Vagina (tissue), 2 donors: ENCODE measurements around the gene LZTS2. TPM values are rescaled to one million over a fixed set of nuclear protein-coding genes. Genes with fewer than 3 reads are reported as not detected.

Source experiments
- DNase-seq, 2 donors: peaks; one replicate each; pipeline ENCODE4 v3.0.0-alpha.2; 2017; ENCODE audit errors: extremely low spot score in 2 of 2
- H3K27ac ChIP-seq: fragments of 200-600 bp; sonication (generic); one replicate; pipeline ENCODE4 v1.5.1; 2019
- H3K27me3 ChIP-seq: fragments of 200-600 bp; sonication (generic); one replicate; pipeline ENCODE4 v1.5.1; 2019
- H3K36me3 ChIP-seq, 2 donors: fragments of 200-600 bp; sonication (generic); one replicate each; pipeline ENCODE4 v1.5.1; 2017 to 2019
- H3K4me1 ChIP-seq: fragments of 200-600 bp; sonication (generic); one replicate; pipeline ENCODE4 v1.5.1; 2019
- H3K4me3 ChIP-seq, 2 donors: fragments of 200-600 bp; sonication (generic); 1 replicate in 1 of 2; 2 replicates in 1 of 2; pipeline ENCODE4 v1.5.1; 2016 to 2019
- H3K9me3 ChIP-seq: fragments of 200-600 bp; sonication (generic); one replicate; pipeline ENCODE4 v1.5.1; 2019
- POLR2A ChIP-seq, 2 donors: fragments of 450-650 bp; IDR thresholded peaks; one replicate each; pipeline ENCODE4 v1.6.1; 2017; ENCODE audit warnings: antibody characterized with exemption in 2 of 2, mild to moderate bottlenecking in 2 of 2, moderate library complexity in 2 of 2
- POLR2AphosphoS5 ChIP-seq, 2 donors: sonication (generic); formaldehyde crosslinking; IDR thresholded peaks; one replicate each; pipeline ENCODE4 v1.9.0; 2017; ENCODE audit warnings: antibody characterized with exemption in 2 of 2, mild to moderate bottlenecking in 2 of 2, low read depth in 1 of 2; ENCODE audit not compliant: insufficient read depth in 1 of 2
- intact Hi-C: fragments of 100-400 bp; cut with DNase I; formaldehyde crosslinking; loops from one replicate; pipeline ENCODE4 v1.15.1; 2023
- microRNA counts, 2 donors: library from miRNA; unstranded; fragments of <30 nt; microRNA quantifications; one replicate each; lab custom pipeline; 2016 to 2017
- microRNA-seq: library from miRNA; unstranded; fragments of <30 nt; microRNA quantifications from one replicate; pipeline ENCODE4, GENCODE V29; 2017; ENCODE audit warnings: borderline number of aligned reads, borderline replicate concordance
- small RNA-seq: library from RNA; depleted of rRNA; stranded (forward); fragments of <200 nt; gene quantifications from one replicate; pipeline ENCODE3, GENCODE V24; 2016
- total RNA-seq: library from RNA; depleted of rRNA; stranded (reverse); fragments of >200 nt; gene quantifications from one replicate; pipeline ENCODE4 v1.2.3, GENCODE V29; 2016
- TF ChIP-seq, protein P1 (sequence below), 3 experiments: fragments of 450-650 bp in 2 of 3; fragments of 200-600 bp in 1 of 3; sonication (generic) in 1 of 3; IDR thresholded peaks; one replicate each; pipeline ENCODE4 v1.5.1; 2017 to 2019; ENCODE audit warnings: antibody characterized with exemption in 3 of 3, mild to moderate bottlenecking in 2 of 3, moderate library complexity in 2 of 3

LZTS2 gene
- total RNA-seq, 1 donor from 2014 or later: 99.4 TPM

GRCh38 chr10:101055411-101055810 is 55.8 kb downstream of the LZTS2 start:
- Histone ChIP-seq H3K36me3 (no peaks in the 10 kb centered on the region), H3K4me3 (no peak overlapping the region), H3K27ac (no peak overlapping the region), H3K9me3 (no peaks in the 10 kb centered on the region), H3K4me1 (peaks cover 9% of the 10 kb centered on the region), H3K27me3 (no peaks in the 10 kb centered on the region)
- intact Hi-C loops: no loop called here
- no peak for DNase-seq
- TF ChIP-seq POLR2AphosphoS5 (IDR thresholded peaks at IDR 0.05; ENCODE audit: insufficient read depth in 1 of 2, low read depth in 1 of 2) (no peak), POLR2A (IDR thresholded peaks at IDR 0.05) (no peak)
- TF ChIP-seq, protein P1, sequence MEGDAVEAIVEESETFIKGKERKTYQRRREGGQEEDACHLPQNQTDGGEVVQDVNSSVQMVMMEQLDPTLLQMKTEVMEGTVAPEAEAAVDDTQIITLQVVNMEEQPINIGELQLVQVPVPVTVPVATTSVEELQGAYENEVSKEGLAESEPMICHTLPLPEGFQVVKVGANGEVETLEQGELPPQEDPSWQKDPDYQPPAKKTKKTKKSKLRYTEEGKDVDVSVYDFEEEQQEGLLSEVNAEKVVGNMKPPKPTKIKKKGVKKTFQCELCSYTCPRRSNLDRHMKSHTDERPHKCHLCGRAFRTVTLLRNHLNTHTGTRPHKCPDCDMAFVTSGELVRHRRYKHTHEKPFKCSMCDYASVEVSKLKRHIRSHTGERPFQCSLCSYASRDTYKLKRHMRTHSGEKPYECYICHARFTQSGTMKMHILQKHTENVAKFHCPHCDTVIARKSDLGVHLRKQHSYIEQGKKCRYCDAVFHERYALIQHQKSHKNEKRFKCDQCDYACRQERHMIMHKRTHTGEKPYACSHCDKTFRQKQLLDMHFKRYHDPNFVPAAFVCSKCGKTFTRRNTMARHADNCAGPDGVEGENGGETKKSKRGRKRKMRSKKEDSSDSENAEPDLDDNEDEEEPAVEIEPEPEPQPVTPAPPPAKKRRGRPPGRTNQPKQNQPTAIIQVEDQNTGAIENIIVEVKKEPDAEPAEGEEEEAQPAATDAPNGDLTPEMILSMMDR (IDR thresholded peaks at IDR 0.05): no peak

DNA sequence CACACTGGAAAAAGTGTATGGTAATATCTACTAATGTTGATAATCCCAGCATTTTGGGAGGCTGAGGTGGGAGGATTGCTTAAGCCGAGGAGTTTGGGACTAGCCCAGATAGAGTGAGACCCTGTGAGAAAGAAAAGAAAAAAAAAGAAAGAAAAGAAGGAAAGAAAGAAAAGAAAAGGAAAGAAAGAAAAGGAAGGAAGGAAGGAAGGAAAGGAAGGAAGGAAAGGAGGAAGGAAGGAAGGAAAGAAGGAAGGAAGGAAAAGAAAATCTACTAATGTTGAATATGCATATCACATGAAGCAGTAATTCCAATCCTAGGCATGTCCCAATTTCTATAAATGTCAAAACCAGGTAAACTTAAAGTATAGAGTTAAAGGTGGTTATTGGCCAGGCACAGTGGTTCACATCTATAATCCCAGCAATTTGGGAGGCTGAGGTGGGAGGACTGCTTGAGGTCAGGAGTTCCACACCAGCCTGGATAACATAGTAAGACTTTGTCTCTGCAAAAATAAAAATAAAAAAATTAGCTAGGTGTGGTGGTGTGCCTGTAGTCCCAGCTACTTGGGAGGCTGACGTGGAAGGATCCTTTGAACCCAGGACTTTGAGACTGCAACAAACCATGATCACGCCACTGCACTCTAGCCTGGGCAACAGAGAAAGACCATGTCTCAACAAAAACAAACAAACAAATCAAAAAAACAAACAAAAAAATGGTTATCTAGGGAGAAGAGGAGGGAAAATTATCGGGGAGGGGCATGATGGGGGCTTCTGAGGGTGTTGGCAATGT is 57.0 kb downstream of the LZTS2 start:
- TF ChIP-seq POLR2A (IDR thresholded peaks at IDR 0.05): no peak
- TF ChIP-seq POLR2AphosphoS5 (IDR thresholded peaks at IDR 0.05; ENCODE audit: insufficient read depth in 1 of 2, low read depth in 1 of 2): no peak
- TF ChIP-seq, protein P1 (IDR thresholded peaks at IDR 0.05): no peak
- H3K4me3 ChIP-seq: no peak overlapping the region
- no peaks in the 10 kb centered on the region for H3K9me3 ChIP-seq
- H3K4me1 ChIP-seq: peaks cover 10% of the 10 kb centered on the region
- intact Hi-C loops: no loop called here
- no peaks in the 10 kb centered on the region for H3K27me3 ChIP-seq
- no peaks in the 10 kb centered on the region for H3K36me3 ChIP-seq
- no peak overlapping the region for H3K27ac ChIP-seq
- DNase-seq: no peak

MicroRNA genes within 50 kb of the gene (microRNA counts, 767-probe panel; counts per million panel counts)
- microRNA hsa-miR-608 (lab: Ali Mortazavi, UCI): 238 to 261 counts per million in 2 donors

Small RNA genes lying within 50 kb of the gene (microRNA-seq; reads per million reads assigned to microRNA genes)
- not detected for gene MIR608

Small RNA genes lying within 50 kb of the gene (small RNA-seq; reads per million reads assigned to genes)
- not detected for gene MIR608

Other genes with a start within 250 kb of the LZTS2 start
- gene SLF2, start 86.8 kb upstream of the LZTS2 start, total RNA-seq: 26.8 TPM
- 6.4 TPM for gene SEMA4G, start 30.3 kb upstream of the LZTS2 start, total RNA-seq
- gene MRPL43, start 12.3 kb upstream of the LZTS2 start, total RNA-seq: 85.4 TPM
- 5.2 TPM for gene TWNK, start 12.3 kb upstream of the LZTS2 start, total RNA-seq
- 1.5 TPM for gene PDZD7, start 31.3 kb downstream of the LZTS2 start, total RNA-seq
- gene SFXN3, start 31.4 kb downstream of the LZTS2 start, total RNA-seq: 95.0 TPM
- 4.2 TPM for gene KAZALD1, start 62.2 kb downstream of the LZTS2 start, total RNA-seq
- gene TLX1, start 131.5 kb downstream of the LZTS2 start, total RNA-seq: not detected
- not detected for gene LBX1, start 229.7 kb downstream of the LZTS2 start, total RNA-seq